Jurkat, Clone E6-1 (cell line): ENCODE results near the gene FOXC1.

Source experiments
- DNase-seq: peaks from one replicate; pipeline ENCODE4 v3.0.0-alpha.2; 2011; ENCODE audit warnings: low read depth, low spot score
- H3K4me3 ChIP-seq: 2 replicates; pipeline ENCODE4 v1.5.1; 2011; ENCODE audit warnings: mild to moderate bottlenecking, low read length, control low read depth, moderate library complexity

The FOXC1 gene

DNA sequence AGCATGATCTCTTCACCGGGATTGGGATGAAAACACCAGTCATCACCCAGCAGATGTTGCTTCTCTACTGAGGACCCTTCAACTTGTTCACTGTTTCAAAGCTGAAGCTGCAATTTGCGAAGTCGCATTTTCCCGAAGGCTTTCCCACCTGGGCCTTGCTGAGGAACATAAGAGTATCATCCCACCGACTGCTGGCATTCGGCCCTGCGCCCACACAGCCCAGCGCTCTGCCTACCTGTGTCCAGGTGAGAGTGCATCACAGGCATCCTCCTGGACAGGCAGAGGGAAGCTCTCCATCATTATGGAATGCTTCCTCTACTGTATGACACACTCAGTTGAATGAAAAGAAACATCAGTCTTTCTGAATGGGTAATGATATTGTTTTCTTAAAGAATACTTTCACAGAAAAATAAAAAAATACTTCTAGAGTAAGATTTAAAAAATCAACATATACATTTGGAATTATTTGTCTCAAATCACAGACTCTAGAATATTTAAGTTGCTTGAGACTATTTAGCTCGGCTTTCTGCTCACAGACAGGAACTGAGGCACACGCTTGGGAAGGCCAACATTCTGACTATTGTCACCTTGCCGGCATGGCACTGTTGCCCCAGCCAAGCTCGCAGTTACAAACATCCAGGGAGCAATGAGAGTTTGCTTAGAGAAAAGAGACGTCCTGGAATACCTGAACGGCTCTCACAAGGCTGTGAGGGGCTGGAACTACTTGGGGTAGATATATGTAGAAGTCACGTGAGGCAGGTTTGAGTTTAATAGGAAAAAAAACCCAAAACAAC lies 48.7 kb downstream of the FOXC1 start:
- H3K4me3 ChIP-seq: no peak overlapping the region
- DNase-seq: no peak

DNA sequence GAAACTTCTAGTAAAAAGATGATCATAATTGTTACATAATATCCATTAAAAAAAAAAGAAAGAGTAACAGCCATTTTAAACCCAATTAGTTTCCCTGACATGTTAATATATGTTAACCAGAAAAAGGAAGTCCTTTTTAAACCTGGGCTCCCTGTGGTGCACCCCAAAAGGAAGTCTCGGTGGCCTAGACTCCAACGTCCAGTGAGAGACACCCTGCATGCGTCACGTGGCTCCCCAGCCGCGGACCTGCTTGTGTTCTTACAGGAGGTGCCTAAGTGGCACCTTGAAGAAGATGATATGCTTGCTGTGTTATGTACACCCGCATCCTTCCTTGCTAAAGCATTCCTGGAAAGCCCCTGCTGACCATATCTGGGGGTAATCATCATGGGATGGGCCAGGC lies 50.1 kb downstream of the FOXC1 start:
- DNase-seq: no peak

DNA sequence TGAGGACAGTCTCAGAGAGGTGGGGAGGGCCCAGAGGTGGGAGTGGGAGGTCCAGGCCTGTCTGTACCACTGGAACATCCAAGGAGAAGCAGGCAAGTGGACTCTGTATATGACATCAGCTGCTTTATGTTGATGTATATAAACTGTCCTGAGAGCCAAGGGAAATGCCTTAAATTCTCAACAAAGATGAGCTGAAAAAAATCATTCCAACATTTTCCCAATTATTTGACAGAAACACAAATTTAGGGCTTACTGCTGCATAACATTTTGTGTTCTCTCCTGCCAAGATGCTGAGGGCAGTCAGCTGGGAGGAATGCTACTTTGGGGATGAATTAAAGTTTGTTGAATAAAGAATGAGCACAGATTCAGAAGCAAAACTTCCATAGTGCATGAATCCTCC lies 52.8 kb downstream of the FOXC1 start:
- no peak overlapping the region for H3K4me3 ChIP-seq
- no peak for DNase-seq

More for the DNA sequence above, 50.1 kb downstream of the FOXC1 start:
- H3K4me3 ChIP-seq: no peak overlapping the region
